Measurements from ENCODE around the gene CNIH3.

CNIH3 gene

GRCh38 chr1:224616756-224617409 is 766 bp downstream of the CNIH3 start:
- TF ChIP-seq CTCF (IDR thresholded peaks at IDR 0.05; ENCODE audit: low read depth, low read length) = no peak
- no peak for DNase-seq (ENCODE audit: extremely low read depth, low read depth)

GRCh38 chr1:224617410-224618355 is 1.6 kb downstream of the CNIH3 start:
- TF ChIP-seq CTCF (IDR thresholded peaks at IDR 0.05; ENCODE audit: low read depth, low read length) = no peak
- DNase-seq (ENCODE audit: extremely low read depth, low read depth) = no peak

GRCh38 chr1:224619209-224619608 is 3.1 kb downstream of the CNIH3 start:
- TF ChIP-seq CTCF (IDR thresholded peaks at IDR 0.05; ENCODE audit: low read depth, low read length) = no peak
- DNase-seq (ENCODE audit: extremely low read depth, low read depth) = no peak

GRCh38 chr1:224620105-224620504 is 4.0 kb downstream of the CNIH3 start:
- DNase-seq (ENCODE audit: extremely low read depth, low read depth) = no peak
- TF ChIP-seq CTCF (IDR thresholded peaks at IDR 0.05; ENCODE audit: low read depth, low read length) = no peak

- DNase-seq (ENCODE audit: extremely low read depth, low read depth) = no peak
- no peak for TF ChIP-seq CTCF (IDR thresholded peaks at IDR 0.05; ENCODE audit: low read depth, low read length)
Observed at GRCh38 chr1:224621813-224622682, 5.9 kb downstream of the CNIH3 start.

GRCh38 chr1:224622831-224623230 is 6.7 kb downstream of the CNIH3 start:
- DNase-seq (ENCODE audit: extremely low read depth, low read depth) = no peak
- no peak for TF ChIP-seq CTCF (IDR thresholded peaks at IDR 0.05; ENCODE audit: low read depth, low read length)
